Stimulated activated CD4-positive, alpha-beta T cell treated with anti-CD3 and anti-CD28 coated beads, Interleukin-12 subunit alpha, Interleukin-12 subunit beta, amount 100 ng/mL, for 4 hours (primary cell): ENCODE results near the gene HEXIM2.
"Not testable (repeated sequence)": the region's sequence is repeated elsewhere in the genome, so short reads cannot be mapped to it uniquely, and the experiment has no call there.

Source experiments
- DNase-seq: peaks from one replicate; pipeline ENCODE4 v3.0.0-alpha.2; 2020

The HEXIM2 gene, protein sequence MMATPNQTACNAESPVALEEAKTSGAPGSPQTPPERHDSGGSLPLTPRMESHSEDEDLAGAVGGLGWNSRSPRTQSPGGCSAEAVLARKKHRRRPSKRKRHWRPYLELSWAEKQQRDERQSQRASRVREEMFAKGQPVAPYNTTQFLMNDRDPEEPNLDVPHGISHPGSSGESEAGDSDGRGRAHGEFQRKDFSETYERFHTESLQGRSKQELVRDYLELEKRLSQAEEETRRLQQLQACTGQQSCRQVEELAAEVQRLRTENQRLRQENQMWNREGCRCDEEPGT

DNA sequence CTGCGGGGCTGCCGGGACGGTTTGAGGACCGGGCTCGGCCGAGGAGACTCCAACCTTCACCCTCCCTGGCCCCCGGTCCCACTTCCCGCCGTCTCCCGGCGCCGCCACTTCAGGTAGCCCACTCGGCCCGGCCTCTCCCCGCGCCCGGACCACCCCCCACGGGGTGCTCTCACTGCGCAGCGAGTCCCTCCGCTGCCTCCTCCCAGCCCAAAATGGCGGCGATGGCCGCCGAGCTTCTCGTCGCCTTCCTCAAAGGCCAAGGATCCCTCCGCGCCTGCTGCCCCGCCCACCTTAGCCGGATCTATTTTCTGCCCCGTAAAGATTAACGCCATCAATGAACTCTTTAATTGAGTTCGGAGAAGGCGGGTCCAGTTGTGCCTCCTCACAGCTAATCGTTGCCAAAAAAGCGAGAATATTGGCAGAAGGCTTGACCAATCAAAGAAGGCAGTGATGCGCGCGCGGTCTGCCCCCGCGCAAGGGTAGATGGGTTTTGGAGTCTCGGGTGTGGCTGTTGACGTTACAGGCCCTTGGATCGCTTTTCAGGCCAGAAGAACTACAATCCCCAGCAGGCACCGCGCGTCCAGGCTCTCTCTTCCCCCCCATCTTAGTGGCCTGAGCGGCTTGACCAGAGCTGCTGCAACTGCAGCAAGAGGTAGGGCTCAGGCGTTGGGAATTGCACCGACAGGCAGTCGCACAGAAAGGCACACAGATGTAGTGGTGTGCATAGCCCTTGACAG lies at the start of gene HEXIM2:
TSS of gene HEXIM2 (plus strand) at position 588 of the 737 bp plus-strand sequence. CDS start 919 bp downstream, outside the sequence.
- DNase-seq = peak; percentile 95

DNA sequence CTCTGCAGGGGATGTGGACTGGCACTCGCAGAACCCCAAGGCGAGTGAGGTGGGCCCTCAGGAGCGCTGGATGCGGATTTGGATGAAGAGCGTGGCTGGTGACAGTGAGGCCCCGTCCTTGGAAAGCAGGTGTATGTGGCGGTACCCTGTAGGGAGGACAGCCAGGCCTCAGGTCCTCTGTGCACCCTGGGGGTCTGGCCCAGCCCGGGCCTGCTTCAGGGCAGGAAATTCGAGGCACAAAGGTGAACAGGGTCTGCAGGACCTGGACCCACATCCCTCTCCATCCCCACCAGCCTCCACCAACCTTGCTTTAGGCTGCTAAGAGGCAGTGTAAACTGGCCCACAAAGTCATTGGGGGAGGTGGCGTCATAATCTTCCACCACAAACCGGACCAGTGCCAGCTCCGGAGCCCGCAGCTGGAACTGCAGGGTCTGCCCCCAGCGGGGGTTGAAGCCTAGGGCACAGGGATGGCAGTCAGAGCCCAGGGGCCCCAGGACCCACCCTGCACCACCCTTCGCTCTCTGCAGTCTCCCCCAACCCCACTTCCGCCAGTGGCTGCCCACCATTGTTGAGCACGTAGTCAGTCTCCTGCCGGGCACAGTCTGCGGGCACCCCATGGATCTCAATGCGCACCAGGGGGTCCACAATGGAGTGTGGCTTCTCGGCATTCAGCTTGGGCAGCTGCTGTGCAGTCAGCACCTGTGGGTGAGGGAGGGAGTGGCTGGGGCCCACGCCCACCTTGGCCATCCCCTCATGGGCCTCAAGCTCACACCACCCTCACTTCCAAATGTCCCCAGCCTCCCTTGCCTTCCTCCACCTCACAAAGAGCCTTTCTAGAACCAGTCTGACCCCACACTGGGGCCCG lies 48.9 kb upstream of the HEXIM2 start:
- DNase-seq = no peak

DNA sequence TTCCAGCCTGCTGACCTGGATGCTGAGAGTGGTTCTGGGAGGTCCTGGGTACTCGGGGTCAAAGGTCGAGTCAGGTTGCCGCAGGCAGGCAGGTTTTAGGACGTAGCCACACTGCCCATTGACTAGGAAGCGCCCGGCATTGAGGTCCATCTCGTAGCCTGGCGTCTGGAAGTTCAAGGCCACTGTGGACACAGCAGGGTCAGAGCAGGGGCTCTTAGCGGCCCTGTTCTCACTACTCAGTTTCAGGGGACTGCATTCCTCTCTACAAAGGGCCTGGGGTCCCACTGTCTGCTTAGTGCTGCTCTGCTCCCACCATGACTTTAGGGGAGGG lies 48.3 kb upstream of the HEXIM2 start:
- no peak for DNase-seq

DNA sequence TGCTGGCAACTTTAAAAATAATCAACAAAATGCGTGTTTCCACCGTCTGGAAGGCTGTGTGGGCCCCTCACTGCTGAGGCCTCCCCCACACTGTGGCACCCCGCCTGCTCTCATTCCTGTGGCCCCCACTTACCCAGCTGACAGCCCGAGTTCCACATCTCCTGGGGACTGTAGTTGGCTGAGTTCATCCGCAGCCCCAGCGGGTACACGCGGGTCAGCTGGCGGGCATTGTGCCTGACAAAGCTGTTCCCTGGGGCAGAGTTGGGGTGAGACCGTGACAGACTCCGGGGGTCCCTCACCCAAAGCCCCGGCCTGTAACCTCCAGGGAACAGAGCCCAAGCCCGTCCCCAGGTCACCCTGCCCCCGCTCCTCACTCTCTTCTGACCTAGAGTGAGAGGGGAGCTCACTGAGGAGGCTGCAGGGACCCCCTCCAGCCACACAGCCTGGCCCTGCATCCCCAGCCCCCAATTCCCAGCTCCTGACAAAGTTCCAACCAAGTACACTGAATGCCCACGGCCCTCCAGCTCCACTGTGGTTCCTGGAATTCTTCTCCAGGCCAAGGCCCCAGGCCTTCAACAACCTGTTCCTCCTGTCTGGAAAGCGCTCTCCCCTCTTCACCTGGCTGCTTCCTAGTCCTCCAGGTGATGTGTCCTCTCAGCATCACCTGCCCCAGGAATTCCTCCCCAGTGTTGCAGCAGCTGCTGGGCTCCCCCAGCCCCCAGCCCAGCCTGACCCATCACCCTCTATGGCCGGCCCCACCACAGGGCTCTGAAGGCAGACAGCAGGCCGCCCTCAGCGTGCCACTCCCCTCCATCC lies 47.4 kb upstream of the HEXIM2 start:
- no peak for DNase-seq

DNA sequence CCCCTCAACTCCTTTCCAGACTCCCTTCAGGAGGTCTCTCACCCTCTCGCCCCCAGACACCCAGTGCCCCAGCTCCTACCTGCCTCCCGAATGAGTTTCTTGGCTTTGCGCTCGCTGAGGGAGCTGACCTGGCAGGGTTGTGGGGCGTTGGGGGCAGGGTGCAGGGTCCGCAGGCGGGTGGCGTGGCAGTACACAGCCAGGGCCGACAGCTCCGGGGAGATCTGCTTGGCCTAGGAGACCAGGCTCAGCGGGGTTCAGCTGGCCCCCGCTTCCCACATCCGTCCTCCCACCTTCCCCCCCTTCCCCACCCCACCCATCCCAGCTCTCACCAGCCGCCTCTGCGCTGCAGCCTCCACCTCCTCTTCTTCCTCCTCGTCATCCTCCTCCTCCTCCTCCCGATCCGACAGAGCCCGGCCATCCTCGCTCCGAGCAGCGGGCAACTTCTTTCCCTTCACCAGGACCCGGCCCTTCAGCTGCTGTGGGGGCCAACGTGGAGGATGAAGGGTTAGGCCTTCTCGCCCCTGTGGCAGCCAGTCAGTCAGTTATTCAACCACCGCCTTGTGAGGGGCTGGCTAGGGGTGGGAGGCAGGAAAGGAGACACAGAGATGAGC lies 46.6 kb upstream of the HEXIM2 start:
- DNase-seq = no peak

DNA sequence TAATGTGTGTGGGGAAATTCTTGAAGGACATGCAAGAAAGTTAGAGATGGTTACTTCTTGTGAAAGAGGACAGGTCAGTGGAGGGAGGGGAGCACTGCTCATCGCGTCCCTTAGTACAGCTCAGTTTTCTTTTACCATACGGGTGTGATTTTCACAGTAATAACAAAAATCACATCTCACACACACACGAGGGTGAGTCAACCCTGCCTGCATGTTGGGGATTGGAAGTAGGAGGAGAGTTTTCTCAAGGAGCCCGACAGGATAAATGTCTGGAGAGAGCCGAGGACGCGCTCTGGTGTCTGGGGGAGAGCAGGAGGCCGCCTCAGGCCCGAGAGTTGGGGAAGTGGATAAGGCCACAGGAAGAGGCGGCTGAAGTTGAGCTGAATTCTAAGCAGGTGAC lies 45.8 kb upstream of the HEXIM2 start:
- no peak for DNase-seq

DNA sequence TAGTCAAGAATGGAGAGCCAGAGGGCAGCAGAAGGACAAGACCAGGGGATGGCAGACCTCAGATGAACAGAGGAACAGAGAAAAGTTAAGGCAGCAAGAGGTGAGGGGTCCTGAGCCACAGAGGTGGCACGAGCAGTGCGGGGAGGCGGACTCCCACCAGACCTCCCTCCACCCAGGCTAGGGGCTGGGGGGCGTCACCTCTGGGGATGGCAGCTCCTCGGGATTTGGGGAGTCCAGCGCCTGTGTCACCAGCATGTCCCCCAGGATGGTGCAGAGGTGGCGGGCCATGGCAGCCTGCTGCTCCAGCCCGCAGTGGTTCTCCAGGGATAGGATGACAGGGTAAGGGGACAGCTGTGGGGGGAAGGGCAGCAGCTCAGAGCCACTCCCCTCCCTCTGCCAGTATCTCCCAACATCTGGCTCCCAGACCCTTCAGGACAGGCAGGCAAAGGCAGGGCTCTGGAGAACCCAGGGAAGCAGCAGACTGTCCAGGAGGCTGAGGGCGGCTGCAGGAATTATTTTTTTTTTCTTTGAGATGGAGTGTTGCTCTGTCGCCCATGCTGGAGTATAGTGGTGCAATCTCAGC lies 45.1 kb upstream of the HEXIM2 start:
- DNase-seq = no peak

DNA sequence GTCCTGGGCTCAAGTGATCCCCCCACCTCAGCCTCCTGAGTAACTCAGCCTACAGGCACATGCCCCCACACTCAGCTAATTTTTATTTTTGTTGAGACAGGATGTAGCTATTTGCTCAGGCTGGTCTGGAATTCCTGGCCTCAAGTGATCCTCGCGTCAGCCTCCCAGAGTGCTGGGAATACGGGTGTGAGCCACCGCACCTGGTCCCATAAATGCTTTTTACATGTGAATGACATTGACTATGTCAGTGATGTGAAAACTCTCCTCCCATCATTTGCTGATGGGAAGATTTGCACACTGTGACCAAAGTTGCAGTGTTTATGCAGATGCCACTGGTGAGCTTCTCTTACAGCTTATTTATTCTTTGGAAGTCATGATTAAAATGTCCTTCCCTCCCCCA lies 44.3 kb upstream of the HEXIM2 start:
- DNase-seq = no peak

DNA sequence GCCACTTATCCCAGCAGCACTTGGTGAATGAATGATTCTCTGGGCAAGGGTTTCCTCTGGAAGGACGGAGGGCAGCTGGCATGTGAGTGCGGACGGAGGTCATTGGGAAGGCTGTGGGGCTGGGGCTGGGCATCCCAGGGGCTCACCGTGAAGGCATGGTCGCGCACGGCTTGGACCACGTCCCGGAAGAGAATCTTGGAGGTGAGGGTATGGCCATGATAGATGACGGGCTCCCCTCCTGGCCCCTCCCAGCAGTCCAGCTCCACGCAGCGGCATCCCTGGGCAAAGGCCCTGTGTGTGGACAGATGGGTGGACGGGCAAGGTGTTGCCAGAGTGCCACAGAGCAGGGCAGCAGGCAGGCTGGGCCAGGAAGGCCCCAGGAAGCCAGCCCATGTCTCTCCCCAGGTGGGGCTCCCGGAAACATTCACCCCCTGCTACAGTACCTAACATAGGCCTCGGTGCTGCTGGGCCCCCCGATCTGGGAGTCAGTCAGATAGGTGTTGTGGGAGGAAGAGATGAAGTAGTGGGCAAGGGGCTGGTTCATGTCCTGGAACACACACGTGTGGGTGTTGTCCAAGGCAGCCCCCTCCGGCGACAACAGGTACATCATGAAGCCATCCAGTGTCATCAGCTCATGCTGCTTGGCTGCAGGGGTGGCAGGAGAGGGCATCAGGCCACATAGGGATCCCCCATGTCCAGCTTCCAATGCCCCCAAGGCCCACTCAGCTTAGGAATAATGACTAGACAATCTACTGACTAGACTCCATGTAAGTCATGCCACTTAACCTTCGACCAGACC lies 43.6 kb upstream of the HEXIM2 start:
- DNase-seq = no peak

DNA sequence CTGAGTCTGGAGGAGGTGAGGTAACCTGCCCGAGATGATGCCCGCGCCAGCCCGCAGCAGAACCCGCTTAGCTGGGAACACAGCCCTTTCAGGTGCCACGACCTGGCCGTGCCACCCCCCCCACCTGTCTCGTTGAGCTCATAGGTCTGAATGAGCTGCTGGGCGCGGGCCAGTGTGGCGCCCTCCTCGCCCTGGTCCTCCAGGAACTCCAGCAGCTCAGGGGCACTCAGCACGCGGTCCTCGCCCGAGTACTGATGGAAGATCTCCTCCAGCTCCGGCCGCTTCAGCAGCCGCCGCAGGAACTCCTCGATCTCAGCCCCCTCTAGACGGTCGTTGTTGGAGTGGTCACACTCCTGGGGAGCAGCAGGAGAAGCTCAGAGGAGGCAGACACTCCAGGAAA lies 43.0 kb upstream of the HEXIM2 start:
- no peak for DNase-seq

DNA sequence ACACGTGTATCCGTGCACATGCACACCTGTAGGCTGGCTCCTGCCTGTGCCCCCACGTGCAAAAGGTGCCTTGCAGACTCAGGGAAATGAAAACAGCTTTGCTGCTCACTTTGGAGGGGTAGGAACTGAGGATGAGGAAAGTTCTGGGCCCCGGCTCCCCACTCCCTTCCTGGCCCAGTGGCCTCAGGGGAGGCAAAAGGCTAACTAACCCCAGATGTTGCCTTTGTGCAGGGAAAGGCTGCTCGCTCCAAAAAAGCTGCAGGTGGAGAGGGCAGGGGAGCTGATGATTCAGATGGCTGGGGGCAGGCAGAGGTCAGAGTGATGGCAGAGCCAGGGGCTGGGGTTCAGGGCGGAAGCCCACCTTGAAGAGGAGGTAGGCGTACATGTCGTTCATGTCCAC lies 41.7 kb upstream of the HEXIM2 start:
- no peak for DNase-seq

DNA sequence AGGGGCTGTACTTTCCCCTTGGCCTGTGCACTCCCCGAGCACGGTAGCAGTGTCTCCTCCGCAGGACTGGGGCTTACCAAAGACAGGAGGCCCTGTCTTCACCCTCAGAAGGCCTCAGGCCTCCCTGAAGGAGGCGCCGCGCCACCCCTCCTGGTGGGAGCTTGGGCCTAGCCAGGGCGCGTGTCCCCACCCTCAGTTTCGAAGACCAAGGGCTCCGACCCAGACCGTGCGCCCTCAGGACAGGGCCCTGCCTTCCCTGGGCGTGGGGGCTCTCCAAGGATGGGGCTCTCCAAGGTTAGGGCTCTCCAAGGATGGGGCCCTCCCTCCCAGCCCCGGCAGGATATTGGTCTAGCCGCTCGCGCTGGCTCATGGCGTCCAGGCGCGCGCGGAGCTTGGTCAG lies 41.1 kb upstream of the HEXIM2 start:
- no peak for DNase-seq

DNA sequence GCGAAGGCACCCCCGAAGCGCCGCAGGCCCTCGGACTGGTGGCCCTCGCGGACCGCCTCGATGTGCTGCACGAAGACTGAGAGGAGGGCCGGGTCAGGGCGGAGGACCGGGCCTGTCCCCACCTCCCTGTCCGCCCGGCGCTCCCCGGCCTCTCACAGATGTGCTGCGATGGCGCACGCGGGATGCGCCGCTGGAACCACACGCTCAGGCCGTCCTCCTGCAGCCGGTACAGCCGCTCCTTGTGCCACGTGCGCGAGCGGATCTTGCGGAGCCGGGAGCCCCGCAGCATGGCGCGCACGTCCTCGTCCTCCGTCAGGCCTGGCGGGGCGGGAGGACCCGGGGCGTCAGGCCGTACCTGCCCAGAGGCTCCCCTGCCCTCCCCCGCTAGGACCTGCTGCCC lies 40.6 kb upstream of the HEXIM2 start:
- no peak for DNase-seq

DNA sequence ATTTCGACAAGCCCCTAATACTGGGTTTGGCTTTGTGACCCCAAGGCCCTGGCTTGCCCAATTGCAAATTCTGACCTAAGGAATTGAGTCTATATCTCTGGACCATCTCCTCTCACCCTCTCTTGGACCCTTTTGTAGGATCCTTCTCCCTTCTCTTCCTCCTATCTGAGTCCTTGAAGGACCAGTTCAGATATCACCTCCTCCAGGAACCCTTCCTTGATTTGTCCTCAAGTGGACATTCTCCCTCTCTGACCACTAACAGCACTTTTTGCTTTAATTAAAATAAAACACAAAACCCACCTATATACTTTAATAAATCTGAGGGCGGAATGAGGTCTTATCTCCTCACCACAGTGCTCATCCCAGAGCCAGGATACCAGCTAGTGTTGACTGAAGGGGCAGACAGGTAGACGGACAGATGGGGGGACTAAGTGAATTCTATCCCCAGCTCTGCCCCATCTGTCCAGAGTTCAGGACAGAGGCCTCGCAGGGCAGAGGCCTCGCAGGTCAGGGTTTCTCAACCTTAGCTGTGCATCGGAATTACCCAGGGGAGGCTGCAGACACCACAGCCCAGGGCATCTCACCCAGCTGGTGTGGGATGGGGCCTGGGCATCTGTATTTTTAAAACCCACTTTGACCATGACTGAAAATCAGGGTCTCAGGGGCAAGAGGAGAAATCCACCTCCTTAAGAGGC lies 38.5 kb upstream of the HEXIM2 start:
- no peak for DNase-seq

DNA sequence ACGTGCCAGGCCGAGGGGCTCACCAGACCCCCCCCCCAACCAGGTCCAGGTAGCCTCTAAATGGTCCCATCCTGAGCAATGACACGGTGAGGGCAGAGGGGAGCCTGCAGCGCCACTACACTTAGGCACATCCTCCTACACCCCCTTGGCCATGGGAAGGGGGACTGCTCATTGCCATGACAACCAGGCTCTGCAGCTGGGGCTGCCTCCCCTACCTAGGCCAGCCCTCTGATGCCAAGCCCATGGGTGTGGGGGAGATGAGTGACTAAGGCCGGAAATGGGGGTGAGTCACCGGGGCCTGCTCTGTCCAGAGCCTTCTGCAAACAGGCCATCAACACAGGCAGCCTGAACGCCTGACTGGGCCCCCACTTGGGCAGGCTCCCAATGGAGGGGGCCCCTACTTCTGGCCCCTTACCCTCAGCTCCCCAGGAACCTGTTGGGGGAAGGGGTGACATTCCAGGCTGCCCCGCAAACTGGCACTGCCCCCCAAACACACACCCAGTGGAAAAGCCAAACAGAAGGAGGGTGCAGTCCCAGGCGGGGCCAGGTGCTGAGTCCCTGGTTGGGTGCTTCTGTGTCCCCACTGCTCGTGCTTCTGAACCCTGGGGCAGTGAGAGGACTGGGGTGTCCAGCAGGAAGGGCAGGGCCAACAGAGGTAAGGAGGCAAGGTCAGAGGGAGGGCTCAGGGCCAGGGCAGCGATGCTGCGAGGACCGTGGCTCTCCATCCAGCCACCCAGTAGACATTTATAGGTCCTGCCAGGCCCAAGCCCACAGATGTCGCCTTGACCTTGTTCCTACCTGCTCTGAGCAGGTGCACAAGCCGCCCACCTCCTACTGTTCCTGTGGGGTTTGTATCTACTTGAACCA lies 37.5 kb upstream of the HEXIM2 start:
- DNase-seq = no peak

DNA sequence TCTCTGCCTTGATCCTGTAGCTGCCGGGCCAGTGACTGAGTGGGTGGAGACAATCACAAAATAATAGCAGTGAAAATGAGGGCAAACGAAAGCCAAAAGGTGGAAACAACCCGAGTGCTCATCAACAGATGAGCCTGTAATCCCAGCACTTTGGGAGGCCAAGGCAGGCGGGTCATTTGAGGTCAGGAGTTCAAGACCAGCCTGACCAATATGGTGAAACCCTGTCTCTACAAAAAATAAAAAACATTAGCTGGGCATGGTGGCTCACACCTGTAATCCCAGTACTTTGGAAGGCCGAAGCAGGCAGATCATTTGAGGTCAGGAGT lies 36.9 kb upstream of the HEXIM2 start:
- not testable (repeated sequence) for DNase-seq

DNA sequence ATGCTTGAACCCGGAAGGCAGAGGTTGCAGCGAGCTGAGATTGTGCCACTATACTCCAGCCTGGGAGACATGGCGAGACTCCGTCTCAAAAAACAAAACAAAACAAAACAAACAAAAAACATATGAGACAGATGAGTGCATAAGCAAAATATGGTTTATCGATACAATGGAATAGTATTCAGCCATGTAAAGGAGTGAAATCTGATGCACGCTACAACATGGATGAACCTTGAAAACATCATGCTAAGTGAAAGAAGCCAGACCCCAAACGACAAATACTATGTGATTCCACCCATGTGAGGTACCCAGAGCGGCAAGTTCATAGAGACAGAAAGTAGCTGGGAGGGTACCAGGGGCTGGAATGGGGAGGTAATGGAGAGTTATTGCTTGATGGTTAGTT lies 36.2 kb upstream of the HEXIM2 start:
- DNase-seq = no peak

DNA sequence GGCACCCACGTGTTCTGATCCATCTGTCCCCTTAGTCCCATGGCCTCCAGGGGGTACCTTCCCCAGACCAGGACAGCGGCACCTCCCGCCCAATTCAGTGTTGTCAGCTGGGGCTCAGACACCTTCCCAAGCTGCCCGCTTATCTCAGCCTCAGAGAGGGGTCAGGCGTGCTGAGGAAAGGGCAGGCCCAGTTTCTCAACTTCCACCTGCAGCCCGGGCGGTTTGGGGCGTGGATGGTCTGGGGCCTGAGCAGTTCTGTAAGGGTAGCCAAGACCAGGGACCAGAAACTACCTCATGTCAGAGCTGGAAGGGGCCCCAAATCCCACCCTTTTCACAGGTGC lies 34.5 kb upstream of the HEXIM2 start:
- no peak for DNase-seq

DNA sequence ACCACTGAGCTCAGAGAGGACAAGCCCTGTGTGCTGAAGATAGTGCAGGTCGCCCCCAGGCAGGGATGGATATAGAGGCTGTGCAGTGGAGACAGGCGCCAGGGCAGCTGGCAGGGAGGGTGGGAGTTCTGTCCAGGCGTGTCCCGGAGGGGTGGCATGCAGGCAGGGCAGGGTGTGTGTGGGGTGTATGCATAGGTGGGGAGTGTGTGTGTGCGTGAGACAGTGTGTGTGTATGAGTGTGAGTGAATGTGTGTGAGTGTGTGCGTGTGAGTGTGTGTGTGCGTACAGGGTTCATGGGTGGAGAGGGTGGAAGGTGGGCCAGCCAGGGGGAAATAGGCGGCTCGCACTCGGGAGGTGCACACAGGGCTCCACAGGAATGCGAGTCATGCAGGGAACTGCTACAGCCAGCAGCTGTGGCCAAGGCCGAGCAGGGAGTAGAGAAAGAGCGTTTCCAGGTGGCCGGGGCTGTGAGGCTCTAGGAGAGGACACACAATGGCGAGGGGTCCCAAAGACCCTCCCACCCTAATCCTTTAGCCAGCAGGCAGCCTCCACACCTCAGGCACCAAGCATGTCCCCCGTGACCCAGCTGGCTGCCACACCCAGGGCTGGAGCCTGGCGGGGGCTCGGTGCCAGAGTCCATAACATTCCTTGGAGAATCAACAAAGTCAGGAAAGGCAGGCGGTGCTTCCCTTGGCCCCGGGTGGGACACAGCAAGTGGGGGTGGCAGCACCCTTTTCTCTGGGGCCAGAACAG lies 34.0 kb upstream of the HEXIM2 start:
- no peak for DNase-seq
